ENCODE measurements around the gene LRP3. TPM values are rescaled to one million over a fixed set of nuclear protein-coding genes. Genes with fewer than 3 reads are reported as not detected.

Gene LRP3
- total and polyA plus RNA-seq, 2 of the 13 experiments (the other 11 are each of a cell fraction or from before 2014, with no cell fraction given) = 17.6 to 51.6 TPM

DNA sequence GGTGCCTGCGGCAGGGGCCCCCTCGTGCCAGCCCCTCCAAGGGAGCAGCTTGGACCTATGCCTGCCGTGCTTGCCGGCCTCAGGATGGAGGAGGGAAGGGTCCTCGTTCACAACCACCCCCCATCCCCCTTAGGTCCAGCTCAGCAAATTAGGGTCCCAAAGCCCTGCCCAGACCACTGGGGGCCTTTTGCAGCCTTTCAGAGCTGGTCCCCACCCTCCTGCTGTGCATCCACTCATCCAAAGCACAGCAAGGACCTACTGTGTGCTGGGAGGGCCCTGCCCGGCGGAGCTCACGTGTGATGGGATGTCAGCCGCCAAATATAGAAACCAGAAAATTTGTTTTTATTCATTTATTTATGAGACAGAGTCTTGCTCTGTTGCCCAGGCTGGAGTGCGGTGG is 48.0 kb downstream of the LRP3 start (continued):
- TF ChIP-seq, protein P1, sequence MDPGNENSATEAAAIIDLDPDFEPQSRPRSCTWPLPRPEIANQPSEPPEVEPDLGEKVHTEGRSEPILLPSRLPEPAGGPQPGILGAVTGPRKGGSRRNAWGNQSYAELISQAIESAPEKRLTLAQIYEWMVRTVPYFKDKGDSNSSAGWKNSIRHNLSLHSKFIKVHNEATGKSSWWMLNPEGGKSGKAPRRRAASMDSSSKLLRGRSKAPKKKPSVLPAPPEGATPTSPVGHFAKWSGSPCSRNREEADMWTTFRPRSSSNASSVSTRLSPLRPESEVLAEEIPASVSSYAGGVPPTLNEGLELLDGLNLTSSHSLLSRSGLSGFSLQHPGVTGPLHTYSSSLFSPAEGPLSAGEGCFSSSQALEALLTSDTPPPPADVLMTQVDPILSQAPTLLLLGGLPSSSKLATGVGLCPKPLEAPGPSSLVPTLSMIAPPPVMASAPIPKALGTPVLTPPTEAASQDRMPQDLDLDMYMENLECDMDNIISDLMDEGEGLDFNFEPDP (CRISPR knock-in tag; conservative IDR thresholded peaks at IDR 0.05) = no peak

- 86% methylated on average over 5 of the region's 6 CpGs for WGBS (ENCODE audit: low lambda C conversion rate)
- FAIRE-seq (no peak), DNase-seq (ENCODE audit: low spot score) (no peak), ATAC-seq (no peak)
- intact Hi-C loops (cut with micrococcal nuclease; ENCODE audit: unreplicated experiment) (loop anchor here (5.0 kb wide), 1 partner anchor 524 kb away; no protein-coding TSS in a partner anchor), in situ Hi-C loops (cut with HindIII; ENCODE audit: extremely low pct_ligation_motif_present, low pct_unique_long_range_greater_than_20kb) (no loop called here)
- POLR2A ChIA-PET = interaction anchor here (1.0 to 2.0 kb wide), 3 partner anchors 60 to 157 kb away, joined by 4 to 8 read pairs (median 4); partner anchors contain the start of genes CEBPA and CEBPG
- H3K4me2 ChIP-seq (ENCODE audit: low read depth, low read length) = no peak overlapping the region
- H3K79me2 ChIP-seq (ENCODE audit: insufficient read depth, low read length) = no peaks in the 10 kb centered on the region
- H3K27me3 ChIP-seq (ENCODE audit: control insufficient read depth in 1 of 2, insufficient read depth in 2 of 2, low read length in 2 of 2) = no peaks in the 10 kb centered on the region
- BruUV-seq (replicated peaks) = no TSS peak
- H2AFZ ChIP-seq (ENCODE audit: low read length) = no peak overlapping the region
- H3K9ac ChIP-seq (ENCODE audit: insufficient read depth, low read depth, low read length) = no peak overlapping the region
- H3K4me3 ChIP-seq (replicated peaks in 1 of 3; ENCODE audit: insufficient read depth in 1 of 3, low read depth in 2 of 3, low read length in 3 of 3) = no peak overlapping the region
- H3K9me3 ChIP-seq (ENCODE audit: low read length) = peaks cover 7% of the 10 kb centered on the region; the same call in 1 of the 2 replicates
- H3K4me1 ChIP-seq (ENCODE audit: insufficient read depth, low read length) = peaks cover 50% of the 10 kb centered on the region
- no peaks in the 10 kb centered on the region for H3K36me3 ChIP-seq (replicated peaks in 1 of 2; ENCODE audit: control insufficient read depth in 1 of 2, insufficient read depth in 2 of 2, low read length in 2 of 2)
- TF ChIP-seq ZNF768 (CRISPR knock-in tag; IDR thresholded peaks at IDR 0.05) (peak; percentile 41; the same call in 1 of the 2 replicates), SAP130 (CRISPR knock-in tag; IDR thresholded peaks at IDR 0.05; ENCODE audit: low read depth) (no peak), HDAC1 (CRISPR knock-in tag; IDR thresholded peaks at IDR 0.05) (no peak), JUND (CRISPR knock-in tag; IDR thresholded peaks at IDR 0.05) (no peak)
- TF ChIP-seq, protein P2, sequence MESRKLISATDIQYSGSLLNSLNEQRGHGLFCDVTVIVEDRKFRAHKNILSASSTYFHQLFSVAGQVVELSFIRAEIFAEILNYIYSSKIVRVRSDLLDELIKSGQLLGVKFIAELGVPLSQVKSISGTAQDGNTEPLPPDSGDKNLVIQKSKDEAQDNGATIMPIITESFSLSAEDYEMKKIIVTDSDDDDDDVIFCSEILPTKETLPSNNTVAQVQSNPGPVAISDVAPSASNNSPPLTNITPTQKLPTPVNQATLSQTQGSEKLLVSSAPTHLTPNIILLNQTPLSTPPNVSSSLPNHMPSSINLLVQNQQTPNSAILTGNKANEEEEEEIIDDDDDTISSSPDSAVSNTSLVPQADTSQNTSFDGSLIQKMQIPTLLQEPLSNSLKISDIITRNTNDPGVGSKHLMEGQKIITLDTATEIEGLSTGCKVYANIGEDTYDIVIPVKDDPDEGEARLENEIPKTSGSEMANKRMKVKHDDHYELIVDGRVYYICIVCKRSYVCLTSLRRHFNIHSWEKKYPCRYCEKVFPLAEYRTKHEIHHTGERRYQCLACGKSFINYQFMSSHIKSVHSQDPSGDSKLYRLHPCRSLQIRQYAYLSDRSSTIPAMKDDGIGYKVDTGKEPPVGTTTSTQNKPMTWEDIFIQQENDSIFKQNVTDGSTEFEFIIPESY (CRISPR knock-in tag; IDR thresholded peaks at IDR 0.05) = no peak
- H3K27ac ChIP-seq (ENCODE audit: extremely low read length, insufficient read depth, low read length) = no peak overlapping the region
- CTCF ChIA-PET (ENCODE audit: low intra/inter-chr PET ratio, low total read pairs) = no interaction called here
- H4K20me1 ChIP-seq (ENCODE audit: insufficient read depth, low read length) = no peaks in the 10 kb centered on the region
Measured at GRCh38 chr19:33242911-33243310, 48.8 kb downstream of the LRP3 start.
